Mucosa of descending colon (tissue), 3 donors: ENCODE measurements around the gene PEX7. TPM values are rescaled to one million over a fixed set of nuclear protein-coding genes. Genes with fewer than 3 reads are reported as not detected.
"Not testable (repeated sequence)": the region's sequence is repeated elsewhere in the genome, so short reads cannot be mapped to it uniquely, and the experiment has no call there.

Experiments
- ATAC-seq: fragments of 200-7000 bp; cut with Tn5 transposase; one replicate; pipeline ENCODE4 v1.9.1; 2020; ENCODE audit warnings: mild to moderate bottlenecking, moderate library complexity
- DNase-seq, 3 donors: peaks; one replicate each; pipeline ENCODE4 v3.0.0-alpha.2; 2020
- H3K36me3 ChIP-seq: fragments of 200-600 bp; one replicate; pipeline ENCODE4 v1.8.0; 2021; ENCODE audit warnings: low read depth, mild to moderate bottlenecking
- H3K4me1 ChIP-seq: fragments of 200-600 bp; one replicate; pipeline ENCODE4 v1.8.0; 2021; ENCODE audit warnings: low read depth, mild to moderate bottlenecking
- H3K4me3 ChIP-seq: fragments of 200-600 bp; one replicate; pipeline ENCODE4 v1.8.0; 2021; ENCODE audit warnings: mild to moderate bottlenecking
- H3K9me3 ChIP-seq: fragments of 200-600 bp; one replicate; pipeline ENCODE4 v1.8.0; 2021; ENCODE audit warnings: mild to moderate bottlenecking
- CTCF ChIP-seq: fragments of 200-600 bp; IDR thresholded peaks from one replicate; pipeline ENCODE4 v1.8.0; 2022; ENCODE audit warnings: antibody characterized with exemption, mild to moderate bottlenecking
- intact Hi-C, 2 donors: fragments of 100-400 bp; cut with DNase I in 1 of 2; cut with micrococcal nuclease in 1 of 2; formaldehyde crosslinking; loops; one replicate each; pipeline versions ENCODE4 v1.11.0 to v1.11.1; 2022; cut with DNase I, micrococcal nuclease
- total RNA-seq, 3 donors: library from RNA; stranded (reverse); fragmentation: NEBNext Ultra II Directional in 2 of 3; extraction: Animal tissue kit (Norgen Biotek cat#: 25700) in 2 of 3; gene quantifications; one replicate each; pipeline versions ENCODE4 v1.2.1 to v1.2.4, GENCODE V29; 2021 to 2023
- donor health status: DM: no; HTN: no; CAD: no; lungs with moderate emphysema.
- donor health status: DM: no; HTN: no; CAD: no.
- donor health status: DM: no; HTN: yes; CAD: no.

PEX7 gene
- total RNA-seq, 3 donors from 2014 or later, result 4.3 to 10.7 (median 10.2) TPM

DNA sequence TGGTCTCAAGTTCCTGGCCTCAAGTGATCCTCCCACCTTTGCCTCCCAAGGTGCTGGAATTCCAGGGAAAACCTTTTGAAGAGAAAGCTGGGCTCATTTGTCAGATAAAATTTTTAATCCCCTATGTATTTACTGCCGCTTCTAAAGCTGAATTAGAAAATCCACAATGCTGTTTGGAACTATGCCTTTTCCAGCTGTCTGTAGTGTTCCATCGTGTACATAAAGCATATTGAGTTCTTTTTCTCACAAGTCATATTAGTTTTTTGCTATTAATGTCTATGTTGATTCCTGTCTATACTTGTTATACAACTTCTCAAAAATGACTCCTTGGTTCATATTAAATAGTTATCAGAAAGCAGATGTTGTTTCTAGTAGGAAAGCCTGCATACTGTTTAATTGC, 47.1 kb downstream of the PEX7 start:
- peaks cover 18% of the 10 kb centered on the region for H3K9me3 ChIP-seq
- no peaks in the 10 kb centered on the region for H3K36me3 ChIP-seq
- ATAC-seq (no peak), DNase-seq (no peak)
- no peak overlapping the region for H3K4me3 ChIP-seq
- no peaks in the 10 kb centered on the region for H3K4me1 ChIP-seq
- intact Hi-C loops, result no loop called here
- TF ChIP-seq CTCF, result no peak

DNA sequence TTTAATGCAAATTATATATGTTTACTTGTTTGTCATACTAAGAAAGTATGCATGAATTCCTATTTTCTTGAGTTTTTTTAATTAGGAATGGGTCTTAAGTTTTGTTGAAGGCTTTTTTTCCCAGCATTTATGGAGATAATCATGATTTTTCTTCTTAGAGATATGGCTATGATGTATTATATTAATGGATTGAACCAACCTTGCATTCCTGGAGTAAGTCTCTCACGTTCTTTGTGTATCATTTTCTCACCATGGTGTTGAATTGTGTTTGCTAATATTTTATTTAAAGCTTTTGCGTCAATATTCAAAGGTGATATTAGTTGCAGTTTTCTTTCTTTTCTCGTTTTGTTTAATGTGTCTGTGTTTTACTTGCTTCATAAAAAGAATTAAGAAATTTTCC, 51.4 kb downstream of the PEX7 start:
- peaks cover 23% of the 10 kb centered on the region for H3K9me3 ChIP-seq
- no peak overlapping the region for H3K4me3 ChIP-seq
- intact Hi-C loops, result no loop called here
- no peaks in the 10 kb centered on the region for H3K36me3 ChIP-seq
- no peaks in the 10 kb centered on the region for H3K4me1 ChIP-seq
- ATAC-seq (no peak), DNase-seq (no peak)
- TF ChIP-seq CTCF, result no peak

- intact Hi-C loops, H3K36me3 ChIP-seq, ATAC-seq, DNase-seq, H3K4me3 ChIP-seq, H3K4me1 ChIP-seq: not testable (repeated sequence)
- H3K9me3 ChIP-seq, result peaks cover 23% of the 10 kb centered on the region
Measured at GRCh38 chr6:136876469-136876868, 54.1 kb downstream of the PEX7 start.

DNA sequence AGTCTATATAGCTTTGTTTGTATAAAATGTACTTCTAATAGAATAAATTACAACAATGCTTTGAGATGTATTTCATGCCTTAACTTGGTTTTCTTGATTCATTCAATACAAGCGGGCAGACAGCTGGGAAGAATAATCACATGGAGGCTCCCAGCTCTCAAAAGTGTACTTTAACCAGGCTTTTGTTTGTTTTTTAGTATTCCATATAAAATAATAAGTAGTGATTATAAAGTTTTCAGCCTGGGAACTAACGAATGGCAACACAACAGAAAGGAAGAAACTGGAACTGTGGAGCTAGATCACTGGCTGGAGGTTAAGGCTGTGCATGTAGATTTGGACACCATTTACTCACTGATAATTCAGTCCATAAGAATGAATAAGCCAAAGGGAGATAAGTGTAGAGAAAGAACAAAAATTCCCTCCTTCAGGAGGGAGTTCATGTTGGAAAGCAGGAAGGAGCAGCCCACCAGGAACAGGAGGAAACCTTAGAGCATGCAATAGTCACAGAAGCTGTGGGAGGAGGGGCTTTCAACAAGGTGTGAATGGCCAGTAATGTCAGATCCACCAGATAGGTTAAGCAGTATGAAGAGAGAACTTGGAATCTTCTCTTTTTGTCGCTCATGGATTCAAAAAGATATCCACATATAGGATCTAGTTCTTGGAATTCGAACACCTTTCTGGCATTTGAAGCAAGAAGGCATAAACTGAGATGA, 58.5 kb downstream of the PEX7 start:
- Histone ChIP-seq H3K4me3 (no peak overlapping the region), H3K9me3 (no peaks in the 10 kb centered on the region), H3K36me3 (no peaks in the 10 kb centered on the region), H3K4me1 (no peaks in the 10 kb centered on the region)
- no peak for TF ChIP-seq CTCF
- intact Hi-C loops, result no loop called here
- no peak for DNase-seq
- ATAC-seq, result peak; percentile 51

DNA sequence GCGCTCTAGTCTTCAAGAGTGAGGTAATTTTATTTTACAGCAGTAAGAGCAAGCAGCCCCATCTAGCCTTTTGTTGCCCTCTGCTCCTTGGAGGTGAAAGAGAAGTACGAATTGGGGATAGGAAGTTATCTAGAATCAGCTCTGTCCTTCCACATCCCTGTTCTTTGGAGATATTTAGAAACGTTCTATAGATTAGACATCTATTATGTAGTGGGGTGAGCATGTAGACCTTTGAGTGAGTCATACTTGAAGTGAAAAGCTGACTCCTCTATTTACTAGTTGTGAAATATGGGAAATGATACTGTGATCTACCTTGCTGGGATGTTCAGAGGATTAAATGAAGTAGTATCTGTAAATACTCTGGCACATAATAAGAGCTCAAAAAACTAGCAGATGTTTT, 63.7 kb downstream of the PEX7 start:
- DNase-seq (no peak), ATAC-seq (no peak)
- intact Hi-C loops, result no loop called here
- no peaks in the 10 kb centered on the region for H3K4me1 ChIP-seq
- no peak for TF ChIP-seq CTCF
- H3K9me3 ChIP-seq, result no peaks in the 10 kb centered on the region
- no peak overlapping the region for H3K4me3 ChIP-seq
- H3K36me3 ChIP-seq, result no peaks in the 10 kb centered on the region

DNA sequence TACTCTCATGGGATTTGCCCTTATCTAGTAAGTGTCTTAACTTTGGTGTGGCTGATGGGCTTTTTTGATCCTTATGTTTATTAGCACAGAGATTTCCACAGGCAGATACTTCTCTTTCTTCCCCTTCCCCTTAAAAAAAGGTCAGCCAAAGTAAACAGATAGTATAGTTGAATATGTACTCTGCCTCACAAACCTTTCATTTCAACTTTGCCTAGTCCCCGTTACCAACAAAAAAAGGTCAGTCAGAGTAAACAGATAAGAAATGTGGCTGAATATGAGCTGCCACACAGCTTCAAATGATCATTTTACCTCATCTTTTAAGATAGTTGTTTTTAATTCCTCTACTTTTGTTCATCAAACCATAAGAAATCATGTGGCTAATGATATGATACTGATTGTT, 65.6 kb downstream of the PEX7 start:
- Histone ChIP-seq H3K36me3 (no peaks in the 10 kb centered on the region), H3K4me3 (no peak overlapping the region), H3K4me1 (no peaks in the 10 kb centered on the region), H3K9me3 (no peaks in the 10 kb centered on the region)
- ATAC-seq (no peak), DNase-seq (no peak)
- intact Hi-C loops, result no loop called here
- TF ChIP-seq CTCF, result no peak
